HepG2 (cell line): ENCODE results near the gene CPM. TPM values are rescaled to one million over a fixed set of nuclear protein-coding genes. Genes with fewer than 3 reads are reported as not detected.
A peak's percentile ranks its signal among the peaks of the same experiment; 100 is the strongest.

Experiments used
- AHR ChIP-seq: IDR thresholded peaks from 2 replicates; pipeline ENCODE4 v1.6.1; 2018; ENCODE audit warnings: missing genetic modification reagents, missing compliant biosample characterization
- ARNT2 ChIP-seq: sonication (generic); formaldehyde crosslinking; IDR thresholded peaks from 2 replicates; pipeline ENCODE4 v1.8.0; 2022; ENCODE audit warnings: mild to moderate bottlenecking, low read depth, missing genetic modification reagents, moderate library complexity
- ATF5 ChIP-seq: sonication (generic); formaldehyde crosslinking; IDR thresholded peaks from 2 replicates; pipeline ENCODE4 v1.4.0; 2020; ENCODE audit warnings: mild to moderate bottlenecking, low read depth, missing genetic modification reagents
- ATM ChIP-seq: fragments of 450-650 bp; IDR thresholded peaks from 2 replicates; pipeline ENCODE4 v1.7.1; 2017; ENCODE audit warnings: mild to moderate bottlenecking, borderline replicate concordance
- BCL6 ChIP-seq: IDR thresholded peaks from 2 replicates; pipeline ENCODE4 v1.6.1; 2016; ENCODE audit warnings: missing genetic modification reagents, missing compliant biosample characterization
- BRD4 ChIP-seq: sonication (generic); formaldehyde crosslinking; IDR thresholded peaks from 2 replicates; pipeline ENCODE4 v1.4.0; 2020; ENCODE audit warnings: missing genetic modification reagents
- BRF2 ChIP-seq: sonication (generic); formaldehyde crosslinking; IDR thresholded peaks from 2 replicates; pipeline ENCODE4 v1.8.1; 2022; ENCODE audit warnings: mild to moderate bottlenecking, missing genetic modification reagents
- CHCHD3 ChIP-seq: sonication (generic); formaldehyde crosslinking; IDR thresholded peaks from 2 replicates; pipeline ENCODE4 v1.8.0; 2022; ENCODE audit warnings: mild to moderate bottlenecking, missing genetic modification reagents, moderate library complexity
- DNMT1 ChIP-seq: sonication (generic); formaldehyde crosslinking; IDR thresholded peaks from 2 replicates; pipeline ENCODE4 v1.5.1; 2020; ENCODE audit warnings: mild to moderate bottlenecking, missing genetic modification reagents
- FIP1L1 ChIP-seq: fragments of 200-400 bp; formaldehyde crosslinking; IDR thresholded peaks from 2 replicates; pipeline ENCODE4 v1.6.1; 2018; ENCODE audit warnings: low read depth, mild to moderate bottlenecking, low read length, moderate library complexity, borderline replicate concordance; ENCODE audit not compliant: insufficient read depth
- FOSL2 ChIP-seq: sonication (generic); formaldehyde crosslinking; IDR thresholded peaks from 2 replicates; pipeline ENCODE4 v1.4.0; 2020; ENCODE audit warnings: missing genetic modification reagents
- FOXO4 ChIP-seq: sonication (generic); formaldehyde crosslinking; conservative IDR thresholded peaks from 2 replicates; pipeline ENCODE4 v1.8.1; 2023; ENCODE audit warnings: missing genetic modification reagents
- HIVEP1 ChIP-seq: sonication (generic); formaldehyde crosslinking; IDR thresholded peaks from 2 replicates; pipeline ENCODE4 v1.4.0; 2020; ENCODE audit warnings: mild to moderate bottlenecking, missing genetic modification reagents
- KDM4B ChIP-seq: sonication (generic); formaldehyde crosslinking; IDR thresholded peaks from 2 replicates; pipeline ENCODE4 v1.4.0; 2020; ENCODE audit warnings: missing genetic modification reagents
- MED1 ChIP-seq: sonication (generic); formaldehyde crosslinking; IDR thresholded peaks from 2 replicates; pipeline ENCODE4 v1.4.0; 2020; ENCODE audit warnings: missing genetic modification reagents
- NCOA2 ChIP-seq: sonication (generic); formaldehyde crosslinking; IDR thresholded peaks from 2 replicates; pipeline ENCODE4 v1.8.0; 2022; ENCODE audit warnings: inconsistent platforms
- NFE2 ChIP-seq: sonication (generic); formaldehyde crosslinking; IDR thresholded peaks from 2 replicates; pipeline ENCODE4 v1.4.0; 2020; ENCODE audit warnings: missing genetic modification reagents
- NFE2L2 ChIP-seq: fragments of 150-350 bp; IDR thresholded peaks from 2 replicates; pipeline ENCODE4 v1.6.1; 2014; ENCODE audit warnings: low read length
- POGZ ChIP-seq: sonication (generic); formaldehyde crosslinking; IDR thresholded peaks from 2 replicates; pipeline ENCODE4 v1.4.0; 2020; ENCODE audit warnings: mild to moderate bottlenecking, missing genetic modification reagents
- REL ChIP-seq: sonication (generic); formaldehyde crosslinking; conservative IDR thresholded peaks from 2 replicates; pipeline ENCODE4 v1.8.0; 2022; ENCODE audit warnings: mild to moderate bottlenecking, missing genetic modification reagents, moderate library complexity
- SALL2 ChIP-seq: sonication (generic); formaldehyde crosslinking; IDR thresholded peaks from 2 replicates; pipeline ENCODE4 v1.8.1; 2023; ENCODE audit warnings: mild to moderate bottlenecking, missing genetic modification reagents, inconsistent platforms
- SP4 ChIP-seq: sonication (generic); formaldehyde crosslinking; IDR thresholded peaks from 2 replicates; pipeline ENCODE4 v1.8.1; 2023; ENCODE audit warnings: mild to moderate bottlenecking, missing genetic modification reagents
- ZNF850 ChIP-seq: sonication (generic); formaldehyde crosslinking; conservative IDR thresholded peaks from 2 replicates; pipeline ENCODE4 v1.9.0; 2021; ENCODE audit warnings: mild to moderate bottlenecking, missing genetic modification reagents
- ZSCAN22 ChIP-seq: sonication (generic); formaldehyde crosslinking; IDR thresholded peaks from 2 replicates; pipeline ENCODE4 v1.4.0; 2020; ENCODE audit warnings: mild to moderate bottlenecking, missing genetic modification reagents
- ZXDC ChIP-seq: sonication (generic); formaldehyde crosslinking; IDR thresholded peaks from 2 replicates; pipeline ENCODE4 v1.5.0; 2020; ENCODE audit warnings: mild to moderate bottlenecking, missing genetic modification reagents
- polyA plus RNA-seq, 8 experiments: library from polyadenylated mRNA; depleted of rRNA in 3 of 8; stranded (reverse) in 7 of 8; unstranded in 1 of 8; fragments of >200 nt; fragmentation: Illumina TruSeq in 4 of 8; extraction: Trizol in 4 of 8; gene quantifications; 2 replicates each; pipeline versions ENCODE4 v1.2.1 to v1.2.3, GENCODE V29; 2011 to 2016; ENCODE audit warnings: low read depth in 4 of 8, missing spikeins in 1 of 8, mixed read lengths in 1 of 8; ENCODE audit not compliant: insufficient read depth in 1 of 8
- total RNA-seq, 5 experiments: library from RNA; depleted of rRNA; stranded (reverse); fragments of >200 nt; fragmentation: Illumina TruSeq; extraction: Trizol; gene quantifications; 2 replicates each; pipeline ENCODE4 v1.2.3, GENCODE V29; 2016; ENCODE audit warnings: low read depth in 1 of 5

Gene CPM
- total and polyA plus RNA-seq, 2 of the 13 experiments (the other 11 are each of a cell fraction or from before 2014, with no cell fraction given): not detected

DNA sequence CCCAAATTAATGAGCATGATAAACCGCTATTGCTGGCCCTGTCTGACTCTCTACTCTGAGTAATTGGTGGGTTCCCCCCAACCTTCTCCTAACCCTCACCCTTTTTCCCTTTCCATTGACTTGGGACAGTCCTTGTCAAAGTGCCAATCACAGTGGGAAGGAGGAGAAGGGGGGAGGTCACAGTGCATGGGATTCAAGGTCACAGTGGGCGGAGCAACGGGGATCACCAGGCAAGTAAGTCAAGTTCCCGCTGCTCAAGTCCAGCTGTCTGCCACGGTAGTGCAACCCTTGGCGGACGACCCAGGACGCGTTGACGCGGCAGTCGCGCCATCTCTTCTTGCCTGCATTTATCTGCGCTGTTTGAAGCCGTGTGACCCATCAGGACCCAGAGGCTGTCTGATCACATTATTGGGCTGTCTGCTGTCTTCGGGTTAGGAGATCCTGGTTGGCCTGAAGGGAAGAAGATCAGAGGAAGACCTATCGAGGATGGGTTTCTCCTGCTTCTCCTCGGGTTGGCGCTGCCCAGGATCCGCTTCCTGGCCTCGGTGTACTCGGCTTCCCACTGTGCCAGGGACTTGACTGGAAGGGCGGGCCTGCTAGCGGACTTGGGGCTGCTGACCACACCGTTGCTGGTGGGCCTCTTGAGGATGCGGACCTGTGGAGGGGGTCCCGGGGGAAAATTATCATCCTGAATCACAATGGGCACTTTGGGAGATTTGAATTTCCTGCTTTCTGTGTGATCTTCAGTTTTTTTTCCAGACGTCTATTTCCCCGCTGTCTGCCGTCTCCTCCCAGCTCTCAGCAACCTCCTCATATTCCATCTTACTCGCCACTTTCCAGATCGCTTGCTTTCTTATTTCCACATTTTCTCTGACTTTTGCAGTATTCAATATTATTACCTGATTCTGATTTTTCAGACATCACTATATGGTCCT, 128.0 kb downstream of the CPM start (continued):
- TF ChIP-seq REL (CRISPR knock-in tag) (peak; percentile 64; the same call in 1 of the 2 replicates), ZNF850 (CRISPR knock-in tag) (no peak), ZSCAN22 (no peak), CHCHD3 (CRISPR knock-in tag) (no peak), AHR (0 out of 2 replicates have a peak, but pooled peaks have one; percentile 53), MED1 (CRISPR knock-in tag) (peak; percentile 86), HIVEP1 (peak; percentile 96), BRD4 (CRISPR knock-in tag) (peak; percentile 66; the same call in 1 of the 2 replicates), NFE2L2 (no peak), SP4 (CRISPR knock-in tag) (peak; percentile 82), SALL2 (CRISPR knock-in tag) (peak; percentile 68; the same call in 1 of the 2 replicates), ATM (no peak), NCOA2 (peak; percentile 62; the same call in 1 of the 2 replicates), POGZ (CRISPR knock-in tag) (peak; percentile 87), ARNT2 (CRISPR knock-in tag) (no peak), DNMT1 (CRISPR knock-in tag) (0 out of 2 replicates have a peak, but pooled peaks have one; percentile 58), BCL6 (peak; percentile 87), ATF5 (CRISPR knock-in tag) (no peak), BRF2 (CRISPR knock-in tag) (peak; percentile 61; the same call in 1 of the 2 replicates), ZXDC (CRISPR knock-in tag) (no peak), FOSL2 (CRISPR knock-in tag) (peak; percentile 70), KDM4B (CRISPR knock-in tag) (0 out of 2 replicates have a peak, but pooled peaks have one; percentile 55), FOXO4 (CRISPR knock-in tag) (no peak), FIP1L1 (no peak), NFE2 (CRISPR knock-in tag) (no peak)
